K562 (cell line): ENCODE results near the gene TRAPPC2L. TPM values are rescaled to one million over a fixed set of nuclear protein-coding genes. Genes with fewer than 3 reads are reported as not detected.

Experiments used
- COPS2 ChIP-seq: fragments of 450-650 bp; conservative IDR thresholded peaks from 2 replicates; pipeline ENCODE4 v1.6.1; 2016; ENCODE audit warnings: mild to moderate bottlenecking, moderate library complexity
- CREB5 ChIP-seq: fragments of 250-450 bp; sonication (Bioruptor Pico); IDR thresholded peaks from 2 replicates; pipeline ENCODE4 v1.5.0; 2020; ENCODE audit warnings: mild to moderate bottlenecking
- GTF2A2 ChIP-seq: IDR thresholded peaks from 2 replicates; pipeline ENCODE4 v1.6.1; 2016; ENCODE audit warnings: mild to moderate bottlenecking, missing genetic modification characterization, missing compliant biosample characterization
- HLTF ChIP-seq: fragments of 450-650 bp; IDR thresholded peaks from 2 replicates; pipeline ENCODE4 v1.6.1; 2016
- MECOM ChIP-seq: fragments of 250-450 bp; sonication (Bioruptor Pico); IDR thresholded peaks from 2 replicates; pipeline ENCODE4 v1.8.0; 2022; ENCODE audit warnings: inconsistent platforms
- SMARCA5 ChIP-seq: fragments of 450-650 bp; IDR thresholded peaks from 2 replicates; pipeline ENCODE4 v1.6.1; 2016
- SMARCC2 ChIP-seq: fragments of 450-650 bp; IDR thresholded peaks from 2 replicates; pipeline ENCODE4 v1.6.1; 2017; ENCODE audit warnings: antibody characterized with exemption, moderate library complexity, mild to moderate bottlenecking, low read depth
- SMARCE1 ChIP-seq: fragments of 450-650 bp; IDR thresholded peaks from 2 replicates; pipeline ENCODE4 v1.7.1; 2016; ENCODE audit warnings: mild to moderate bottlenecking
- TCF7 ChIP-seq: sonication (generic); IDR thresholded peaks from 2 replicates; pipeline ENCODE4 v1.6.1; 2016; ENCODE audit warnings: antibody characterized with exemption, borderline replicate concordance
- U2AF2 ChIP-seq: fragments of 200-400 bp; formaldehyde crosslinking; optimal IDR thresholded peaks from 2 replicates; pipeline ENCODE3; 2017; ENCODE audit warnings: low read depth, mild to moderate bottlenecking, low read length
- ZBED1 ChIP-seq: IDR thresholded peaks from 2 replicates; pipeline ENCODE4 v1.6.1; 2014
- ZNF23 ChIP-seq: fragments of 250-450 bp; sonication (Bioruptor Pico); IDR thresholded peaks from 2 replicates; pipeline ENCODE4 v1.4.0; 2020; ENCODE audit warnings: mild to moderate bottlenecking
- ZNF766 ChIP-seq: fragments of 200-800 bp; sonication (Bioruptor generic); conservative IDR thresholded peaks from 2 replicates; pipeline ENCODE4 v1.6.1; 2016; ENCODE audit warnings: missing genetic modification characterization, missing compliant biosample characterization
- polyA plus RNA-seq, 8 experiments: library from polyadenylated mRNA; depleted of rRNA in 4 of 8; stranded (reverse) in 5 of 8; unstranded in 3 of 8; fragments of >200 nt; fragmentation: Nextera tagmentation in 2 of 8; fragmentation: Illumina TruSeq in 1 of 8; extraction: Ambion mirVana in 2 of 8; extraction: Trizol in 1 of 8; gene quantifications; 2 replicates each; pipeline versions ENCODE4 v1.2.1 to v1.2.3, GENCODE V29; 2011 to 2014; ENCODE audit warnings: inconsistent platforms in 1 of 8, missing spikeins in 1 of 8
- total RNA-seq, 7 experiments: library from RNA; depleted of rRNA in 6 of 7; stranded (reverse); fragments of >200 nt in 6 of 7; fragmentation: Illumina TruSeq in 2 of 7; extraction: Trizol in 2 of 7; gene quantifications; 2 replicates each; pipeline versions ENCODE4 v1.2.1 to v1.2.3, GENCODE V29; 2011 to 2021; ENCODE audit warnings: low replicate concordance in 1 of 7
- TF ChIP-seq, protein P1 (sequence below): sonication (generic); formaldehyde crosslinking; IDR thresholded peaks from 2 replicates; pipeline ENCODE4 v1.8.0; 2022; ENCODE audit warnings: missing genetic modification reagents, mild to moderate bottlenecking, borderline replicate concordance
- TF ChIP-seq, protein P2 (sequence below): fragments of 150-350 bp; IDR thresholded peaks from 2 replicates; pipeline ENCODE4 v1.6.1; 2014; ENCODE audit warnings: low read depth, mild to moderate bottlenecking, low read length, borderline replicate concordance

The TRAPPC2L gene
- total and polyA plus RNA-seq, 9 of the 15 experiments (the other 6 are each of a cell fraction or from before 2014, with no cell fraction given) = 60.4 to 398 (median 97.5) TPM

DNA sequence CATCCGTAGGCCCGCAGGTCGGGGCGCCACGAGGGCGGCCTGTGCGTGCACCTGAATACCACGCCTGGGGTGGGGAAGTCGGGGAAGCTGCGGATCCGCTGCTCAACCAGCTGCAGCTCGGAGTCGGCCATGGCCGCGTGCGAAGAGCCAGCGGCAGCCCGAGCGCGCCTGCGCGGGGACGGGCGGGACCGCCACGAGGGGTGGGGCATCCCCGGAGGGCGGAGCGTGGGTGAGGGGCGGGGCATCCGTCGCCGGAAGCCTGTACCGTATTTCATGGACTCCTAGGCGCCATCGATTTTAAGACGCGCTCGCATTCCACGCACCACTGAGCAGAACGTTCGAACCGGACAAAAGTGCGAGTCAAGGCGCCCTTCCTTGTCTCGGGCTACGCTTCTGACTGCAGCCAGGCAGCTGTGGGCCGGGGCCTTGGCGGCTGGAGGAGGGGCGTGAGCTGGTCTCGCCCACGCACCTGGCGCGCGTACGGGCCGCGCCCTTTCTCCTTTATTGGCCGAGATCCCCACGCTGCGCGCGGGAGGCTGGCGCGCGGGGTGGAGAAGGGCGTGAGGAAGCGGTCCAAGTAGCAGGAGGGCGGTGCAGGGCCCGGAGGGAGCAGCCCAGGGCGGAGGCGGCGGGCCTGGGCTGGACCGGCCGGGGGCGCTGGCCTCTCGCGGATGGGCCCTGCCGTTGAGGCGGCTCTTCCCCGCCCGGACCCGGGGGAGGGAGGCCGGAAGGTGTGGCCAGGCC lies 45.0 kb upstream of the TRAPPC2L start, which contains the start of gene APRT (continued):
- TF ChIP-seq, protein P1, sequence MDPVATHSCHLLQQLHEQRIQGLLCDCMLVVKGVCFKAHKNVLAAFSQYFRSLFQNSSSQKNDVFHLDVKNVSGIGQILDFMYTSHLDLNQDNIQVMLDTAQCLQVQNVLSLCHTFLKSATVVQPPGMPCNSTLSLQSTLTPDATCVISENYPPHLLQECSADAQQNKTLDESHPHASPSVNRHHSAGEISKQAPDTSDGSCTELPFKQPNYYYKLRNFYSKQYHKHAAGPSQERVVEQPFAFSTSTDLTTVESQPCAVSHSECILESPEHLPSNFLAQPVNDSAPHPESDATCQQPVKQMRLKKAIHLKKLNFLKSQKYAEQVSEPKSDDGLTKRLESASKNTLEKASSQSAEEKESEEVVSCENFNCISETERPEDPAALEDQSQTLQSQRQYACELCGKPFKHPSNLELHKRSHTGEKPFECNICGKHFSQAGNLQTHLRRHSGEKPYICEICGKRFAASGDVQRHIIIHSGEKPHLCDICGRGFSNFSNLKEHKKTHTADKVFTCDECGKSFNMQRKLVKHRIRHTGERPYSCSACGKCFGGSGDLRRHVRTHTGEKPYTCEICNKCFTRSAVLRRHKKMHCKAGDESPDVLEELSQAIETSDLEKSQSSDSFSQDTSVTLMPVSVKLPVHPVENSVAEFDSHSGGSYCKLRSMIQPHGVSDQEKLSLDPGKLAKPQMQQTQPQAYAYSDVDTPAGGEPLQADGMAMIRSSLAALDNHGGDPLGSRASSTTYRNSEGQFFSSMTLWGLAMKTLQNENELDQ = peak; percentile 91; the same call in 1 of the 2 replicates
- no peak for TF ChIP-seq GTF2A2 (tag)
- 0 out of 2 replicates have a peak, but pooled peaks have one; percentile 23 for TF ChIP-seq ZBED1
- peak; percentile 63; the same call in 1 of the 2 replicates for TF ChIP-seq ZNF766 (CRISPR knock-in tag)
- TF ChIP-seq TCF7 = no peak; the same call in 1 of the 2 replicates
- no peak for TF ChIP-seq CREB5 (CRISPR knock-in tag)
- no peak for TF ChIP-seq SMARCE1
- no peak for TF ChIP-seq ZNF23 (CRISPR knock-in tag)
- TF ChIP-seq COPS2 = no peak
- 0 out of 2 replicates have a peak, but pooled peaks have one; percentile 15 for TF ChIP-seq SMARCA5
- no peak for TF ChIP-seq U2AF2
- TF ChIP-seq, protein P2, sequence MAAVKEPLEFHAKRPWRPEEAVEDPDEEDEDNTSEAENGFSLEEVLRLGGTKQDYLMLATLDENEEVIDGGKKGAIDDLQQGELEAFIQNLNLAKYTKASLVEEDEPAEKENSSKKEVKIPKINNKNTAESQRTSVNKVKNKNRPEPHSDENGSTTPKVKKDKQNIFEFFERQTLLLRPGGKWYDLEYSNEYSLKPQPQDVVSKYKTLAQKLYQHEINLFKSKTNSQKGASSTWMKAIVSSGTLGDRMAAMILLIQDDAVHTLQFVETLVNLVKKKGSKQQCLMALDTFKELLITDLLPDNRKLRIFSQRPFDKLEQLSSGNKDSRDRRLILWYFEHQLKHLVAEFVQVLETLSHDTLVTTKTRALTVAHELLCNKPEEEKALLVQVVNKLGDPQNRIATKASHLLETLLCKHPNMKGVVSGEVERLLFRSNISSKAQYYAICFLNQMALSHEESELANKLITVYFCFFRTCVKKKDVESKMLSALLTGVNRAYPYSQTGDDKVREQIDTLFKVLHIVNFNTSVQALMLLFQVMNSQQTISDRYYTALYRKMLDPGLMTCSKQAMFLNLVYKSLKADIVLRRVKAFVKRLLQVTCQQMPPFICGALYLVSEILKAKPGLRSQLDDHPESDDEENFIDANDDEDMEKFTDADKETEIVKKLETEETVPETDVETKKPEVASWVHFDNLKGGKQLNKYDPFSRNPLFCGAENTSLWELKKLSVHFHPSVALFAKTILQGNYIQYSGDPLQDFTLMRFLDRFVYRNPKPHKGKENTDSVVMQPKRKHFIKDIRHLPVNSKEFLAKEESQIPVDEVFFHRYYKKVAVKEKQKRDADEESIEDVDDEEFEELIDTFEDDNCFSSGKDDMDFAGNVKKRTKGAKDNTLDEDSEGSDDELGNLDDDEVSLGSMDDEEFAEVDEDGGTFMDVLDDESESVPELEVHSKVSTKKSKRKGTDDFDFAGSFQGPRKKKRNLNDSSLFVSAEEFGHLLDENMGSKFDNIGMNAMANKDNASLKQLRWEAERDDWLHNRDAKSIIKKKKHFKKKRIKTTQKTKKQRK = no peak
- TF ChIP-seq HLTF = no peak
- TF ChIP-seq MECOM = no peak
- no peak for TF ChIP-seq SMARCC2
